HCEC 1CT (cell line): ENCODE results near the gene TSSK6.

Experiments used
- DNase-seq: peaks from one replicate; pipeline ENCODE4 v3.0.0-alpha.2; 2017

The TSSK6 gene

DNA sequence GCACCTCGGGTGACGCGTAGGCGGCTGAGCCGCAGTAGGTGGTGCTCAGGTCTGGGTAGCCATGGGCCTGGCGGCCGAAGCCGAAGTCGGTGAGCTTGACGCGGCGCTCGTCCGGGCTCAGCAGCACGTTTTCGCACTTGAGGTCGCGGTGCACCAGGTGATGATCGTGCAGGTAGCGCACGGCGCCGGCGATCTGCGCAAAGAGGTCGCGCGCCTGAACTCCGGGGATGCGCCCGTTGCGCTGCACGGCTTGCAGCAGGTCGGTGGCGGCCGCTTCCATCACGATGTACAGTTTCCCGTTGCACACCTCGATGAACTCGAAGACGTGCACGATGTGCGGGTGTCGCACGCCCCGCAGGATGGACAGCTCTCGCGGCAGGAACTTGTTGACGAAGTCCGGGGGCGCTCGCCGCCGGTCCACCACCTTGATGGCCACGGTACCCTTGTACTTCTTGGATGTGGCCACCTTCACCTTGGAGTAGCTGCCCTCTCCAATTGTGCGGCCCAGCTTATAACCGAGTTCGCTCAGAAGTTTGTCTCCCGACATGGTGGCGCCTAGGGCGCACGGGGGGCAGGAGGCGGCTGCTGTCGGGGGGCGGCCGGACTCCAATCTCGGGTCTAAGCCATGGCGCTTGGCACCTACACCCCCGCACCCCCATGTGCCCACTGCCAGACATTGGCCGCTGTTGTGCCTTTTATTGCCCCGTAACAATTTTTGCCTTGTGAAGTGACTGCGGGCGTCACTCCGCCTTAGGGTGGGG lies at the start of gene TSSK6:
TSSK6 (minus strand) TSS at position 668 of the 761 bp plus-strand sequence; CDS start at position 547, 121 bp downstream.
- no peak for DNase-seq

DNA sequence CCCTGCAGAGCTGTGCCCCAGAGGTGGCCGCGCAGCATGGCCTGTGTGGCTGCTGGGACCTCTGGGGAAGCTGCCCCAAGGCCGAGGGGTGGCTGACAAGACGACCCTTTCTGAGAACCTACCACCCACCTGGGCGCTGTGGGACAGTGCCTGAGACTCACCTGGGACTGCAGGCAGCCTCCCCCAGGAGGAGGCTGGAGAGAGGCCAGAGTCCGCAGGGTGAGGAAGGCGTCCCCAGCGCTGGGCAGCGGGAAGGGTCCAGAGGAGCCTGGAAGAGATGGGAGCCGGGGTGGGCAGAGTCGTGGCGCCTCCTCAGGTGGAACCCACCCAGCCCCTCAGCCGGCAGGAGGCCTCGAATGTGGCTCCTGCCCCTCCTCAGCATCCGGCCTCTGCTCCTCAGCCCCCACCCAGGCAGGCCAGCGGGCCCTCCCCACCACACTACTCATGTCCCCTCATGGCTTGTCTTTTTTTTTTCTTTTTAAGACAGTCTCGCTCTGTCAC lies 48.0 kb upstream of the TSSK6 start:
- no peak for DNase-seq

DNA sequence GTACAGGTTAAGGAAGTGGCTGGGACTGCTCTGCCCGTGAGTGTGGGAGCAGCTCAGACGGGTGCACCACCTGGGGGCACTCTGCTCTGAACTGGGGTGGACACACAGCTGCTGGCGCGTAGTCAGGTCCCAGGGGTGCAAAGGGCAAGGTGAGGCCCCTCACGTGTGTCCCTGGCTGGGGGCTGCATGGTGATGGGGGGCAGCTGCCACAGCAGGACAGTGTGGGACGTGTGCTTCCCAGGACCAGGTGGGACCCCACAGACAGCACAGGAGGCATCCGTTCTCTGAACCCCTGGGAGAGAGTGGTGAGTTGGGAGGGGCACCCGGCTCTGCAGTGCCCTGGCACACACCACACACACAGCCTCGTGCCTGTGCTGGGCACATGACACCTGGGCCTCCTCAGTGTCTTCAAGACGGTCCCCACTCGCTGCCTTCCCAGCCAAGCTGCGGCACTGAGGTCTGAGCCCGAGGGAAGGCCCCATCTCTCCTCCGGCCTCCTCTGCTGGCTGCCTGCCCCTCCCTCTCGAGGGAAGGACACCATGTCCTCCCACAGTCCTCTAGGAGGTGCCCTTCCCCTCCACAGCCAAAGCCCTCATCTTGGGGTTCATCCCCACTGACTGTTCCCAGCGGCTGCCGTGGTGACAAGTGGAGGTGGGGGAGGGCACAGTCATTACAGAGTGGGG lies 47.5 kb upstream of the TSSK6 start:
- DNase-seq = no peak

DNA sequence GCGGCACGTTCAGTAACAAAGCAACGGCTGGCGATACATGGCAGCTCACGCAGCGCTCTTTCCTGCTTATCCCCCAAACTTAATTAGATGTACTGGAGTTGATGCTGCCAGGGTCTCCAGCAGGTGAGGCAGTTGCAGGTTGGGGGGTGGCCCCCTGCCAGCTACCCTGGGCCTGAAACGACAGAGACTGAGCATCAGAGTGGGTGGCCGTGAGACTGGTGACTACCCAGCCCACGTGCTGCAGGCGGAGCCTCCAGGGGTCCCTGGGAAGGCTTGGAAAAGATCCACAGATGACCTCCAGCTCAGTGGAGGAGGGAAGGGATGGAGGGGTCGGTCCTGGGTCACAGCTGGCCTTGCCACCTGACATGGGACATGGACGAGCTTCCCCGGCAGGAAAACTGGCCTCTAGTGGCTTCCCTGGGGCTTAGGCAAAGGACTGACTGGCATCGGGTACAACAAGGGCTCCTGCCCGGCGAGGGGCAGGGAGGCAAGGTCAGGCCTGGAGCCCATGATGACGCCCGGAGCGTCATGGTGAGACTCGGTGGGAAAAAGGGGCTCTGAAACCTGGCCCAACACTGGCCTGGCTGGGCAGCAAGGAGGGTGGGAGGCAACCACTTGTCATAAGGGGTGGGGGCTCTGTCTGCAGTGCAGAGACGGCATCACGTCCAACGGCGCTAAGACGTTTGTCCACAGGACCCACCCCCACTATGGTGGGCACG lies 46.8 kb upstream of the TSSK6 start:
- DNase-seq = no peak

DNA sequence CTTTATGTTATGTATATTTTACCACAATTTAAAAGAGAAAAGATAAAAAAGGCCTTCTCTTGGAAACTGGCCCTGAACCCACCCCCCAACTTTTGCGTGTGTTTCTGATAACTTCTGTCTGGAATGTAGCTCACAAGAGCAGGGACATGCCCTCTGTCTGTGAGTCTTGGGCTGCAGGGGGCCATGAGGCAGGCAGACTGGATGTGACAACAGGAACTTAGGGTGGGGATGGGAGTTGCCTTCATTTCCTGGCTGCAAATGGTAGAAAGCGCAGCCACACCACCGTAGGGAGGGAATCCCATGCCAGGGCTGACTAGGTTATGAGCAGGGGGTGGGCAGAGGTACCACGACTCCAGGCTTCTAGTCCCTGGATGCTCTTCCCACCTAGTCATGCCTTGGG lies 44.6 kb upstream of the TSSK6 start:
- no peak for DNase-seq

DNA sequence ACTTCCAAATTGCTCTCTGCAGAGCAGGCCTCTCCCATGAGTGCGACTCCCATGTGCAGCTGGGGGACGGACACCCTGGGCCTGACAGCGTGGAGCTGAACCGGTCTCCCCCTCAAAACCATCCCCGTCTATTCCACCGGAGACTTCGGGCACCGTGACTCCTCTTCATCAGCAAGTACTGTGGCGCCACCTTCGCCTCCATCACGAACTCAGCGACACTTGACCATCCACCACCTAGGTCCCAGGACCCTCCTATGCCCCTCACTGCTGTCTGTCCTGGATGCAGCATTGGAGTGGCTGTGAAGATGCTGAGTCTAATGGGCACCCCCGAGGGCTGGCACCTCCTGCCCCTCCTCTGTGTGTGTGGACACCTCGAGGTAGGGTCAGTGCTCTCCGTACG lies 43.3 kb upstream of the TSSK6 start:
- no peak for DNase-seq

DNA sequence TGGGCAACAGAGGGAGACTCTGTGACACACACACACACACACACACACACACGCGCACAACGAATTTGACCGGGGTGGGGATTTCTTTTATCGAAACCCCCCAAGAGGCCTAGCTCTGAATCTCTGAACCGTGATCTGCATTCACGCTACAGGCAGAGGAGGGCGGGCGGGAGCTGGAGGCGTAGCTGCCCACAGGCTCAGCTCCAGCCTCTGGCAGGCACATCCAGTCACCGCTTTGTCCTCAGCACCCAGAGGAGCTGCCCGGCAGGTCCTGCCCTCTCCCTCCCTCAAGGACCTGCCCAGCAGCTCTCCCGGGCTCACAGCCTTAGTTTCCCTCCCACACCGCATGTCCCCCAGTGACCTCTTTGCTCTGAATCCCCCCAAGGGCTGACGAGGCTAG lies 42.7 kb upstream of the TSSK6 start:
- DNase-seq = no peak

DNA sequence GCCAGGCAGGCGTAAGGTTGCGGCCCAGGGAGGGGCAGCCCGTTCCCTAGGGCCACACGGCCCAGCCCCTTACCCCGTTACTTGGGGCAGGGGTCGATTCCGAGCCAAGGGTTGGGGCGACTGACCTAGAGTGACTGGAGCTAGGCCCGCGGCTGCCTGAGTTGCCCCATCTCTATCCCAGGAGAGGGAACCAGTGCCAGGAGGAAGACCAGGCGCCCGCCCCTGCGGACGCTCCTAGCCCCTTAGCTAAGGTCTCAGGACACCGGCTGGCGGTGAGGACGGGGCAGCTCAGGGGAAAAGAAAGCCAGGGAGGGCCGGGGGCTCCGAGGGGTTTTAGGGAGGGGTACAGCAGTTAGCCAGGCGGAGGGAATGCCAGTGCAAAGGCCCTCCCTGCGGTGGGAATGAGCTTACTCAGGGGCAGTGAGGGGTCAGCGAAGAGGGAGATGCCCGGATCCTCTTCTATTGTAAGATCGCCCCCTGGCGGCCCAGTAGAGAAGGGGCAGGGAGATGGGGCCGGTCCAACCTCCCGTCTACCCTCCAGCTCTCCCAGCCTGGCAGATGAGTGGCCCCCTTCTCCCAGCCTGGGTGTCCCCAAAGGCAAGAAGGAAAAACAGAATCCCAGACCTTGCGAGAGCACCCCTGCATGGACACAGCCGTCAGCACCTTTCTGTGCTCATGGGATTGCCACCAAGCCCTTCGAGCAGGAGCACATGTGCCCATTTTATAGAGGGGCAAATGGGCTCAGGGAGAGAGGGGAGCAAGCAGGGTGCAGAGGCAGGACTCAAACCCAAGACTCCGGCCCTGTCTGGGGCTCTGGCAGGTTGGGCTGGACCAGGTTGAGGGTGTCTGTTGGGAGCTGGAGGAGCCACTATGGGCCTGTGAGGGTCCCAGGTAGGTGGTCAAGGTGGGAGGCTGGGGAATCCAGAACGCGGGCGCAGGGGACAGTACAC lies 39.0 kb upstream of the TSSK6 start:
- DNase-seq = peak; percentile 40

DNA sequence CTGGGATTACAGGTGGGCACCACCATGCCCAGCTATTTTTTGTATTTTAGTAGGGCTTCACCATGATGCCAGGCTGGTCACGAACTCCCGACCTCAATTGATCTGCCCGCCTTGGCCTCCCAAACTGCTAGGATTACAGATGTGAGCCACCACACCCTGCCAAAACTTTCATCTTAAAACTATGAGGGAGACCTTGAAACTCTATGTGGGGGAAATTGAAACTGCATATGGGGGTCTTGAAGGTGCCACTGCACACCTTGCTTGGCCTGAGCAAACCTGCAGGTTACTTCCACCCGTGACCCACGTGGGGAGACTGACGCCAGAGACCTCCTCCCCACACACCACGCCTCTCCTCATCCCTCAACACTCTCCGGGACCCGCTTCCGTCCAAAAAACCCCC lies 38.3 kb upstream of the TSSK6 start:
- DNase-seq = no peak

DNA sequence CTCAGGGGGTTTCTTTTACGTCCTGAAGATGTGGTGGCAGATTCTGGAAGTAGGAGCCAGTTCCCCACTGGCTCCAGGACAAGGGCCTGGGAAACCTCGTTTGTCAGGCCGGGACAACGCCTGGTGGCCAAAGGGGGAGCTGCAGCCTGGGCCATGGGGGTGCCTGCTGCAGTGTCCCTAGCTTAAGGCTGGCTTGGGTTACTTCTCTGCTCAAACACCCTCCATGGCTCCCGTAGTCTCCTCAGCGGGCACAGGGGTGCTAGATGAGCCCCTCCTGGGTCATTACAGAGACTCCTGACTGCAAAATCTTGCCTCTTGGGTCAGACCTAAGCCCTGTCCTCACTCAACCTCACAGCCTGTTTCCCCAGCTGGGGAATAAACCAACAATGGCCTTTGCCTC lies 37.5 kb upstream of the TSSK6 start:
- peak; percentile 31 for DNase-seq

DNA sequence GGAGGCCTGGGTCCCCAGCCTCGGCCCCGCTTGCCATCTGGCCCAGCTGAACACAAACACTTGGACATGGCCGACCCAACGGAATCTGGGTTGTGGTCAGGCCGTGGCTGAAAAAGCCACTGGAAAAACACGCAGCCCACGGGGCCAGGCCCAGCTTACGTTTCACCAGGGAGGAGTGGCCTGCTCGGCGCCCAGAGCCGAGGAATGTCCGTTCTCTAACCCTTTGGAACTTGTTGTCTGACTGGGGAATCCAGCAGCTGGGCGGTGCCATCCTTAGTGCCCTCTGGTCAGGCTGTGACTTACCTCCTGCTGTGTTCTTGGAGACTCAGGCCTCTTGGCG lies 36.5 kb upstream of the TSSK6 start:
- DNase-seq = no peak

DNA sequence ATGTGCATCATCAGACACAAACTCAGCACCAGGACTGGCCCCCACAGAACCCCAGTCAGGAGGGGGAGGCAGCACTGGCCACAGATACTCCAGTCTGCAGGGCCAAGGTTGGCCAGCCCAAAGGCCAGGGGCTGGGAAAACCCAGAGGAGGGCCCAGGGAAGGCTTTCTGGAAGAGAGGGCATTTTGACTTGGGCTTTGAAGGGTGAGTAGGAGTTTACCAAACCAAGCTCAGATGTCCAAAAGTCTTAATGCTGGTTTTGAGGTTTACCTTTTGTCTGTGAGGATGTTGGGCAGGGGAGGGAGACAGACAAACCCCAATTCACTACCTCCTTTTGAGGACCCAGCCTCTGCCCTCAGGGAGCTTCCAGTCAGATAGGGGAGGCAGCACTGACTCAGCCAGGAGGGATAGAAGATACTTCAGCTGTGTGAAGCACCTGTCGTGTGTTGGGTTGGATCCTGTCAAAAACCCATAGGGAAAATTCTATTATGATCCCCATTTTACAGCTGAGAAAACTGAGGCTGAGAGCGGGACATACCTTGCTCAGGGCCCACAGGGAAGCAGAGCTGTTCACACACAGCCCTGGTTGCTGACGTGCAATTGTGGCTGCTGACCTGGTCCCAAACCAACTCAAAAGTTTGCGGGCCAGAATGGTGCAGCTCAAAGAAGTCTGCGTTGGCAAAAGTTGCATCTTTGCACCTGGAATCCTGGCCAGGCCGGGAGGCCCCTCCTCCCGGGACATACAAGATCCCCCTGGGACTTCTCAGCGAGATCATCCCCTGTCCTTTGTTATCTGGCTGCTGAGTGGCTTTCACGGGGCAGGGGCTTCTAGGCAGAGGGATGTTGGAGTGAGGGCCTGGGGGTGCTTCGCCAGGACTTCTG lies 35.9 kb upstream of the TSSK6 start:
- no peak for DNase-seq

DNA sequence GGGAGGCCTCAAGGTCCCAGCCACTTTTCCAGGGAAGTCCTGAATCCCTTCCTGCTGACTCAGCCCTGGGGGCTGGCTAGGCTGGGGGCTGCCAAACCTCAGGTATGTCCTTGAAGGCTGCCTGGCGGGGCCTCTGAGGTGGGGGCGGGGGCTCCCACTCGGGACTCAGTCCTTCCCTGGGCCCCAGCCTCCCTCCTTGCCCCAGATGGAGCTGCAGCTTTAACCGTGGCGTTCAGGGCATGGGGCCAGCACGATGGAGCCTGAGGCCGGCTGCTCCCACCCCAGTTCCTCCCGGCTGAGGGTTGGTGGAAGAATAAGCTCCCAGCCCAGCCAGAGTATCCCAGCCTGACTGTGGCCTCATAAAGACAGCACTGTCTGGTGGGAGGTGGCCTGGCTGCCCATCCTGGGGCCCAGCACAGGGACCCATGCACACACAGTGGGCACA lies 35.2 kb upstream of the TSSK6 start:
- no peak for DNase-seq

DNA sequence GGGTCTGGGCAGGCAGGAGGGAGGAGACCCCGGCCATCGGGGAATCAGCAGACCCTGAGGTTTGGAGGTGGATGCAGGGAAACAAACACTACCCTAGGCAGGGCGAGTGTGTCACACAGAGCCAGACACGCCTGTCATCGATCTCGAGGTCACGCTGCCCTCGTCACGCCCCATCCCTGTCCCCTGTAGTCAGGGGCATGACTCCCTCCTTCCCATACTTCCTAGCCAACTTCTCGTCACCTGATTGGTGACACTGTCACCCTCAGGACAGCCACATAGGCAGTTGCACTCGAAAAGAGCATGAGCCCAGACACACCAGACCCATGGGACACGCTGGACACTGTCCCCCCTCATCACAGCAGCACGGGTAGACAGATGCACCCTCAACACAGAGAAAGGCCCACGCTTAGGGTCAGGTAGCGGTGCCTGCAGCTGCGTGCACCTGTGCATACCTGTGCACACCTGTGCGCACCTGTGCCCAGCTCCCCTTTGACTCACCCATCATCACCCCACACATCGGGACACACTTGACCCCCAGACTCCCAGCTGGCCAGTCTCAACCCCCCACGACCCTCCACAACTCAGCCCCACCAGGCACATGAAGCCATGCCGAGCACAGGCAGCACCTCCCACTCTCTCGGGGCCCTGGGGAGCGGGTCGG lies 34.6 kb upstream of the TSSK6 start:
- no peak for DNase-seq

DNA sequence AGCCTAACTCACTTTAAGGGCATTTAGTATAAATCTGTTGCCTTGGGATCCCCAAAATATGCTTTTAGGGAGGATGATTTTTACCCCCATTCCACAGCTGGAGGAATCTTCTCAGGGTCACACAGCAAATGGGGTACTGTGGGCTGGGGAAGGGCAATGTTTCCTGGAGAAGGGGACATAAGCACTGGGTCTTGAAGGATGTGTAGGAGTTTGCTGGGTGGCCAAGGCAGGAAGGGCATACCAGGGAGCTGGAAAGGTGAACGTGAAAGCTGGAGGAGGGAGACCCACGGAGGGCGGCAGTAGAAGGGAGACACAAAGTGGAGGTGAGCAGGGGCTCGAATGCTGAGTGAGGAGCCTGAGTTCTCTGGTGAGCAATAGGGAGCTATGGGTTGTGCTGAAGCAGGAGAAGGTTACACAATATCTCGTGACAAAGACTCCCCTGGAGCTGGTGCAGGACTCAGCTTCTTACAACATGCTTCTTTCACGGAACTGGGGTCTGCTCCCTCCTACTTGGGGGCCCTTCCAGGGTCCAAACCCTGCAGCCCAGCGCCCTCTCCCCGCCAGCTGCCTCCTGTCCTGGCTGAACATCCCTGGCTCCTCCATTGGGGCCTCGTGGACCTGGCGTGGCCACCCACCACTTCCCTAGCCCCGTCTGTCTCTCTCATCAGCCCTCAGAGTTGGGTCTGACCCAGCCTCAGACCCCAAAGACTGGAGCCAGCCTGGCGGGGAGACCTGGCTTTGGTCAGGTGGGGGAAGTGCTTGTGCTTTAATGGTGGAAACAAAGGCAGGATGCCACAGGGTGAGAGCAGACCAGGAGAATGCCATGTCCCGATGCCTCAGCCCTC lies 33.8 kb upstream of the TSSK6 start:
- no peak for DNase-seq

DNA sequence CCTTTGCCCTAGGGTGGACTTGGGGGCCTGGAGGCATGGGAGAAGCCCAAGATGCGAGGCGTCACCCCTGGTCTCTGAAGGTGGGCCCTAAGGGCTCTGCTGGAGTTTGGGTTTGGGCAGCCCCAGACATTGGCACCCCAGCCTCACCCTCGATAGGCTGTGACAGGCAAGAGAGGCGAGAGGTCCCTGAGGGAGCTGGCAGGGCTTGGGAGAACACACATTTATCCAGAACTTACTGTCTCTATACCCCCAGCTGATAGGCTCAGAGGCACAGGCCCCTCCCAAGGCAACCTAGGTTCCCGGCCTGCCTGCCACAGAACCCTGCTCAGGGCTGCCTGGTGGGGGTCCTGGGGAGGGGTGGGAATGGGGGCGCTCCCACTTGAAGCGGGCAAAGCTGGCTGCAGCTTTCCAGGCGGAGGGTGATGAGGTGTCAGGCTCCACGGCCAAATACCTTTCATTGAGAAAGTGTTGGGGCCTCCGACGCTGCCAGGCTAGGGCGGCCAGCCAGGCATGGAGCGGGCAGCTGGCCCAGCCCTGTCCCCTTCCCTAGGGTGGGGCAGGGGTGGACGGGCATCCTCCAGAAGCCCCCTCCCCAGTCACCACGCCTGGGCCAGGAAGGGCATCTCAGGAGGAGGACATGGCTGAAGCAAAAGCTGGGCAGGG lies 32.5 kb upstream of the TSSK6 start:
- DNase-seq = no peak

DNA sequence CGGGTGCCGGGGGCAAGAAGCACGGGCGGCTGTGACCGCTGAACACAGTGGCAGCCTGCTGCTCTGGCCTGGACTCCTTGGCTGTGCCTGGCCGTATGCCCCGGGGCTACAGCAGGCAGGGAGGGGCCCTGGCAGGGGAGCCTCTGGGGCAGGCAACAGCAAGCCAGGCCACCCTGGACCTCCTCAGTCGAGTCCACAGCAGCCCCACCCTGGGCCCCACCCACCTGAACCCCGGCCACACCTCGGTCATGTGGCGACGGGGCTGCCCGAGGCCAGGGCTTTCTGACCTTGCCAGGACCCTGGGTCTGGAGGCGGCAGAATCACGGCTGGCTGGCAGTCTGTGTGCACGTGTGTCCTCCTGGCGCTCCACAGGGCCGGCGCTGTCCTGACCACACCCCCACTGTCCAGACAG lies 31.4 kb upstream of the TSSK6 start:
- no peak for DNase-seq

DNA sequence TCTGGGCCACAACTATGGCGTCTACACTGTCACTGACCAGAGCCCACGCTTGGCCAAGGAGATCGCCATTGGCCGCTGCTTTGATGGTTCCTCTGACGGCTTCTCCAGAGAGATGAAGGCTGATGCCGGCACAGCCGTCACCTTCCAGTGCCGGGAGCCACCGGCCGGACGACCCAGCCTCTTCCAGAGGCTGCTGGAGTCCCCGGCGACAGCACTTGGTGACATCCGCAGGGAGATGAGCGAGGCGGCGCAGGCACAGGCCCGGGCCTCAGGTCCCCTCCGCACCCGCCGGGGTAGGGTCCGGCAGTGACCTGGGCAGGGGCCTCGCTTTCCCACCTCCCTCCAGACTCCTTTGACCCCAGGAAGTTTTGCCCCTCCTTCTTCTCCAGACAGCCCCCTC lies 30.4 kb upstream of the TSSK6 start:
- no peak for DNase-seq

DNA sequence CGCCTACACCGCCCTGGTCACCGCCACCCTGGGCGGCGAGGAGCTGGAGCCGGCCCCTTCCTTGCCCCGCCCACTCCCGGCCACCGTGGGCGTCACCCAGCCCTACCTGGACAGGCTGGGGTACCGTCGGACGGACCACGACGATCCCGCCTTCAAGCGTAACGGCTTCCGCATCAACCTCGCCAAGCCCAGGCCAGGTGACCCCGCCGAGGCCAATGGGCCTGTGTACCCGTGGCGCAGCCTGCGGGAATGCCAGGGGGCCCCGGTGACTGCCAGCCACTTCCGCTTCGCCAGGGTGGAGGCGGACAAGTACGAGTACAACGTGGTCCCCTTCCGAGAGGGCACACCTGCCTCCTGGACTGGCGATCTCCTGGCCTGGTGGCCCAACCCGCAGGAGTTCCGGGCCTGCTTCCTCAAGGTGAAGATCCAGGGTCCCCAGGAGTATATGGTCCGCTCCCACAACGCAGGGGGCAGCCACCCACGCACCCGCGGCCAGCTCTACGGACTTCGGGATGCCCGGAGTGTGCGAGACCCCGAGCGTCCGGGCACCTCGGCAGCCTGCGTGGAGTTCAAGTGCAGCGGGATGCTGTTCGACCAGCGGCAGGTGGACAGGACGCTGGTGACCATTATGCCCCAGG lies 29.7 kb upstream of the TSSK6 start:
- no peak for DNase-seq
